Peyer's patch (tissue), 4 donors: ENCODE data around the gene MLLT10. TPM values are rescaled to one million over a fixed set of nuclear protein-coding genes. Genes with fewer than 3 reads are reported as not detected.

Experiments used
- DNase-seq, 3 donors: peaks; one replicate each; pipeline ENCODE4 v3.0.0-alpha.2; 2017 to 2019
- H3K27ac ChIP-seq, 4 donors: fragments of 200-600 bp; sonication (generic); one replicate each; pipeline ENCODE4 v1.5.1; 2016 to 2019
- H3K27me3 ChIP-seq, 2 donors: fragments of 200-600 bp; sonication (generic); one replicate each; pipeline ENCODE4 v1.5.1; 2019
- H3K36me3 ChIP-seq, 3 donors: fragments of 200-600 bp; sonication (generic); one replicate each; pipeline ENCODE4 v1.5.1; 2016 to 2019
- H3K4me1 ChIP-seq, 4 donors: fragments of 200-600 bp; sonication (generic); one replicate each; pipeline ENCODE4 v1.5.1; 2016 to 2019
- H3K4me3 ChIP-seq, 4 donors: fragments of 200-600 bp; sonication (generic); 1 replicate in 3 of 4; 2 replicates in 1 of 4; pipeline ENCODE4 v1.5.1; 2016 to 2019; ENCODE audit warnings: mild to moderate bottlenecking in 1 of 4
- H3K9me3 ChIP-seq, 4 donors: fragments of 200-600 bp; sonication (generic); one replicate each; pipeline ENCODE4 v1.5.1; 2016 to 2019; ENCODE audit warnings: mild to moderate bottlenecking in 1 of 4
- CTCF ChIP-seq, 6 experiments: fragments of 450-650 bp in 4 of 6; fragments of 200-600 bp in 2 of 6; sonication (generic) in 1 of 6; IDR thresholded peaks; one replicate each; pipeline ENCODE4 v1.5.1; 2017 to 2019; ENCODE audit warnings: antibody characterized with exemption in 6 of 6, mild to moderate bottlenecking in 3 of 6, moderate library complexity in 1 of 6
- POLR2A ChIP-seq, 2 donors: fragments of 450-650 bp; IDR thresholded peaks; one replicate each; pipeline ENCODE4 v1.5.1; 2017; ENCODE audit warnings: antibody characterized with exemption in 2 of 2, mild to moderate bottlenecking in 2 of 2, moderate library complexity in 2 of 2
- total RNA-seq, 4 donors: library from RNA; depleted of rRNA; stranded (reverse); fragments of >200 nt; gene quantifications; one replicate each; pipeline ENCODE4 v1.1.0, GENCODE V29; 2016

The MLLT10 gene
- total RNA-seq, 4 donors from 2014 or later: 25.2 to 65.2 (median 40.1) TPM

GRCh38 chr10:21681156-21681555 is 147.1 kb downstream of the MLLT10 start:
- TF ChIP-seq CTCF (IDR thresholded peaks at IDR 0.05) (no peak), POLR2A (IDR thresholded peaks at IDR 0.05) (no peak)
- DNase-seq: no peak
- Histone ChIP-seq H3K36me3 (no peaks in the 10 kb centered on the region), H3K9me3 (no peaks in the 10 kb centered on the region), H3K27ac (no peak overlapping the region), H3K27me3 (no peaks in the 10 kb centered on the region), H3K4me3 (no peak overlapping the region), H3K4me1 (no peaks in the 10 kb centered on the region)

GRCh38 chr10:21687266-21688008 is 153.4 kb downstream of the MLLT10 start:
- no peak for TF ChIP-seq CTCF (IDR thresholded peaks at IDR 0.05)
- no peak for TF ChIP-seq POLR2A (IDR thresholded peaks at IDR 0.05)
- Histone ChIP-seq H3K4me3 (no peak overlapping the region), H3K27ac (no peak overlapping the region)

GRCh38 chr10:21688009-21688332 is 153.9 kb downstream of the MLLT10 start:
- Histone ChIP-seq H3K4me1 (no peaks in the 10 kb centered on the region), H3K9me3 (no peaks in the 10 kb centered on the region), H3K27me3 (no peaks in the 10 kb centered on the region), H3K4me3 (no peak overlapping the region), H3K36me3 (peaks cover 0 to 7% (median 0%) of the 10 kb centered on the region in 3 donors), H3K27ac (no peak overlapping the region)
- DNase-seq: no peak
- TF ChIP-seq POLR2A (IDR thresholded peaks at IDR 0.05) (no peak), CTCF (IDR thresholded peaks at IDR 0.05) (no peak)

More at GRCh38 chr10:21687266-21688008, 153.4 kb downstream of the MLLT10 start:
- peaks cover 0 to 2% (median 0%) of the 10 kb centered on the region in 3 donors for H3K36me3 ChIP-seq
- no peaks in the 10 kb centered on the region for H3K27me3 ChIP-seq
- H3K4me1 ChIP-seq: no peaks in the 10 kb centered on the region
- DNase-seq: no peak
- no peaks in the 10 kb centered on the region for H3K9me3 ChIP-seq

- Histone ChIP-seq H3K9me3 (no peaks in the 10 kb centered on the region), H3K36me3 (peaks cover 0 to 7% (median 0%) of the 10 kb centered on the region in 3 donors), H3K4me3 (no peak overlapping the region), H3K27ac (no peak overlapping the region), H3K4me1 (no peaks in the 10 kb centered on the region), H3K27me3 (no peaks in the 10 kb centered on the region)
- no peak for DNase-seq
- TF ChIP-seq POLR2A (IDR thresholded peaks at IDR 0.05) (no peak), CTCF (IDR thresholded peaks at IDR 0.05) (no peak)
These were observed 154.8 kb downstream of the MLLT10 start for GRCh38 chr10:21688870-21689269.

- Histone ChIP-seq H3K4me1 (no peaks in the 10 kb centered on the region), H3K4me3 (no peak overlapping the region), H3K9me3 (no peaks in the 10 kb centered on the region), H3K36me3 (peaks cover 0 to 7% (median 0%) of the 10 kb centered on the region in 3 donors), H3K27me3 (no peaks in the 10 kb centered on the region), H3K27ac (no peak overlapping the region)
- no peak for DNase-seq
- TF ChIP-seq CTCF (IDR thresholded peaks at IDR 0.05) (no peak), POLR2A (IDR thresholded peaks at IDR 0.05) (no peak)
These were observed 155.8 kb downstream of the MLLT10 start for GRCh38 chr10:21689881-21690280.
